ES-I3 (cell line): ENCODE measurements around the gene CRK.

Source experiments
- H3K36me3 ChIP-seq: 2 replicates; pipeline ENCODE4 v1.6.1; 2013; ENCODE audit warnings: mild to moderate bottlenecking, low read length, control low read depth, moderate library complexity; ENCODE audit not compliant: insufficient read depth
- H3K4me1 ChIP-seq: 2 replicates; pipeline ENCODE4 v1.6.1; 2013; ENCODE audit warnings: mild to moderate bottlenecking, control low read depth, low read length; ENCODE audit not compliant: insufficient read depth
- H3K9ac ChIP-seq: 2 replicates; pipeline ENCODE4 v1.6.1; 2013; ENCODE audit warnings: low read depth, mild to moderate bottlenecking, low read length, moderate library complexity
- H3K9me3 ChIP-seq: 2 replicates; pipeline ENCODE4 v1.6.1; 2013; ENCODE audit warnings: mild to moderate bottlenecking, low read length, moderate library complexity; ENCODE audit not compliant: control insufficient read depth, insufficient read depth

The CRK gene

DNA sequence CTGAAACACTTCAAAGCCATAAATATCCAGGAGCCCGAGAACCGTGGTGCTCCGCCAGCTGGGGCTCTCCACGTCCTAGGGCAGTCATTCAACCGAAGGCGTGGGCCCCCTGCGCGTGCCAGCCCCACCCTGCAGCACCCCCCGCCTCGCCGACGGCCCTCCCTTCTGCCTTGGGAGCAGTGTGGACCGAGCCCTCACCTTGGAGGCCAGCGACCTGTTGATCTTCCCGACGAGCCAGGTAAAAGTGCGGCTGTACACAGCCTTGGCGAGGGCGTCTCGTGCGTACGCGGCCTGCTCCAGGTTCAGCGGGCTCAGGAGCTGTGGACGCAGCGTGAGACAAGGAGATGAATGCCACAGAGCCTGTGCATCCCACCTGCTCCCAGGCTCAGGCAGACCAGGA, 22.4 kb upstream of the CRK start:
- Histone ChIP-seq H3K36me3 (peaks cover 12% of the 10 kb centered on the region), H3K4me1 (no peaks in the 10 kb centered on the region; the same call in 1 of the 2 replicates), H3K9me3 (no peaks in the 10 kb centered on the region), H3K9ac (no peak overlapping the region)

DNA sequence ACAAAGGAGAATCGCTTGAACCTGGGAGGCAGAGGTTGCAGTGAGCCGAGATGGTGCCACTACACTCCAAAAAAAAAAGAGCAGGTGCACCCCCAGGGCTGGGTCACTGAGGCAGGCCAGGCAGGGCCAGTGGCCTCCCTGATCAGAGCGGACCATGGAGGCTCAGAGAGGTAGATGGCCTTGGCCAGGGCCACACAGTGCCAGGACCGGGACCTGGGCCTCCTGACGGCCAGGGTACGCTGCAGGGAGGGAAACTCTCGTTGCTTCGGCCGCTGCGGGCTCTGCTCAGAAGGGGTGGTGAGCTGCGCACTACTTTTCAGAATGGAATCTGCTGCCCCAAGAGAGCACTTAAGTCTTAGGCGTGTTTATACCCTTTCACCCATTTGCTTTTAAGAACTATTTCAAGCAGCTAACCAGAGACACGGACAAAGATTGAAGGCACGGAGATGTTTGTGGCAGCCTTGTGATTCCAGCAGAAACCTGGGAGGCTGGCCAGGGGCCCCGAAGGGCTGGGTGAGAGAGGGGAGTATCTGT, 19.4 kb upstream of the CRK start:
- H3K9me3 ChIP-seq: no peaks in the 10 kb centered on the region
- no peaks in the 10 kb centered on the region for H3K4me1 ChIP-seq
- H3K9ac ChIP-seq: no peak overlapping the region
- H3K36me3 ChIP-seq: peaks cover 9% of the 10 kb centered on the region

DNA sequence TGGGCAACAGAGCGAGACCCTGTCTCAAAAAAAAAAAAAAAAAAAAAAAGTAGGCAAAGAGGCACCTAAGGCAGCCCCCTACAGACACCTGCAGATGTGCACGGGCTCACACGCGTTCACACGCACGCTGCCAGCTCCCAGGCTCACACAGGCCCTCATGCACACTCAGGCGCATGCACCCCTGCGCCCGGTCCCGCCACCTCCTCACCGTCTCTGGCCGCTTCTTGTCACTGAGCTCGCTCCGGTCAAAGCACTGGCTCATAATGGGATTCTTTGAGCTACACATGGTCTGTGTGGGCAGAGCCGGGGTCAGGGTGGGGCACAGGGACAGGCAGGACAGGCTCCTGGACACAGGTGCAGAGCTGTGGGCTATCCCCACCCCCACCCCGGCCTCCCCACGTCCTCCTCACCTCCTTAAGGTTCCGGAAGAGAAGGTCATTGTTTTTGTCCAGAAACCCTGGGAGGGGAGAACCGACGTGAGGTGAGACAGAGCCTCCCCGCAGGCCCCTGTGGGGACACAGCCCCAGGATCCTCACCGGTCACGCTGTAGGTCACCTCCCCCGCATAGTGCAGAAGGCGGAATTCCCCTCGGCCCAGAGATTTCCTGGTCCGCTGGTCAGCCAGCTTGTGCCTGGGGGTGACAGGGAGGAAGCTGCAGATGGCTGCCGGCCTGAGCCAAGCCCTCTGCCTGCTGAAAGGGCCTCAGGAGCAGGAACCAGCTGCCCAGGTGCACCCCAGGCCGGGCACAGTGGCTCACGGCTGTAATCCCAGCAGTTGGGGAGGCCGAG, 18.6 kb upstream of the CRK start:
- H3K4me1 ChIP-seq: no peaks in the 10 kb centered on the region
- no peaks in the 10 kb centered on the region for H3K9me3 ChIP-seq
- H3K36me3 ChIP-seq: peaks cover 9% of the 10 kb centered on the region
- no peak overlapping the region for H3K9ac ChIP-seq

DNA sequence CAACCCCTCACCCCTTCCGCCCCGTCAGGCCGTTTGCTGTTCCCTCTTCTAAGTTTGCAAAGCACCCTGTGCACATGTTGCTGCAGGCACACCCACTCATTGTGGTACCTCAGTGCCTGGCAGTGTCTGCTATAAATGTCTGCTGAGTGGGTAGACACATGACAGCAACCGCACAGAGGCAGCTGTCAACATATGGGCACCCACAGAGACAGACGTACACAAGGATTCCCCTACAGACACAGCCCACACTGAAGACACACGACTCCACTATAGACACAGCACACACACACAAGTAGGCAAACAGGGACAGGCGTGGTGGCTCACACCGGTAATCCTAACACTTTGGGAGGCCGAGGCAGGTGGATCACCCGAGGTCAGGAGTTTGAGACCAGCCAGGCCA, 17.8 kb upstream of the CRK start:
- peaks cover 14% of the 10 kb centered on the region for H3K36me3 ChIP-seq
- H3K4me1 ChIP-seq: no peaks in the 10 kb centered on the region
- H3K9ac ChIP-seq: no peak overlapping the region
- no peaks in the 10 kb centered on the region for H3K9me3 ChIP-seq

DNA sequence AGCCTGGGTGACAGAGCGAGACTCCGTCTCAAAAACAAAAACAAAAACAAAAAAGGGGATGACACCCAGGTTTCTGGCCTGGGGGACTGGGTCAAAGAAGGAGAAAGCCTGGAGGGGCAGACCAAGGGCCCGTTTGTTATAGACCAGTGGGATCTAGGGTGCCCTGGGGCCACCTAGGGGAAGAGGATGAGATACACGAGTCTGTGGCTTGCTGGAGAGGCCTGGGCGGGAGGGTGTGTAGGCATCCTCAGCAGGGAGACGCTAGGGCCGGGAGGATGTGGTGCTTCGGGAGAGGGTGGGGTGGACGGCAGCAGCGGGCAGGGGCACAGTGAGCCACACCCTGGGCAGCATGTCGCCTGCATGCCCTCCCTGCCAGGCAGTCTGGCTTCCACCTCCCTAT, 17.1 kb upstream of the CRK start:
- Histone ChIP-seq H3K9me3 (no peaks in the 10 kb centered on the region), H3K9ac (no peak overlapping the region), H3K4me1 (no peaks in the 10 kb centered on the region)

DNA sequence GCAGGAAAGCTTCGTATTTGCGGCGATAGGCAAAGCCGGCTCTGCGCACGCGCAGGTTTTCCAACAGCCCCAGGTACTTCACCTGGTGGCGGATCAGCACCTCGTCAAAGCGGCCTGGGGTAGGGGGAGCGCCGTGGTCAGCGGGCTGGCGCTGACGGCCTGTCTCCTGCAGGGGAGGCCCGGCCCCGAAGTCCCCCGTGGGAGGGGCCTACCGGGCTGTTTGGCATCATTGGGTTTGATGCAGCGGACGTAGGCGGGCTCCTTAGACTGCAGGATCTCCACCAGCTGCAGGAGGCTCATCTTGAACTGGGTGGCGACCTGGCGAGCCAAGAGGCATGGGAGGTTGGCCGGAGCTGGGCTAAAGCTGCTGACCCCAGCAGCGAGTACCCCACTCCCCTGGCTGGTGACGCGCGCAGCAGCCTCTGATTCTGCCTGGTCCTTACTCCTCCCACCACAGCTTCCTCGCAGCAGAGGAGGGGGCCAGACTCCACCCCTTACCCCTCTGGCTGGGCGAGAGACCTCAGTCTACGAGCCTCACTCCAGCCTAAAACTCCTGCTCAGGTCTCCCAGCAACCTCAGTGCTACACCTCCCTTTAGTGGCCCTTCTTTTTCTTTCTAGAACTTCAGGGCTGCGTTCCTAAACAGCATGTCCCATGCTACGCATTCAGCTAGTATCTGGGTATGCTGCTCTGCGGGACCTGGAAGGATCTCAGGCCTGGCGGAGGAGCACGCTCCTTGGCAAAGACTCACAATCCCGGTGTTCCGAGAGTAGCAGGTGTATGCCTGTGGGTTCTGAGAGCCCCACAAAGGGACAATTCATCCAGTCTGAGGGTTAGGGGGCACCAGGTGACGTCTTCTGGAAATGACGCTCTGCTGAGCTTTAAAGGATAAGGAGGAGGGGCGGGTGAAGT, 16.1 kb upstream of the CRK start:
- Histone ChIP-seq H3K36me3 (peaks cover 14% of the 10 kb centered on the region), H3K4me1 (no peaks in the 10 kb centered on the region), H3K9me3 (no peaks in the 10 kb centered on the region), H3K9ac (no peak overlapping the region)

More for the DNA sequence above, 17.1 kb upstream of the CRK start:
- peaks cover 14% of the 10 kb centered on the region for H3K36me3 ChIP-seq

DNA sequence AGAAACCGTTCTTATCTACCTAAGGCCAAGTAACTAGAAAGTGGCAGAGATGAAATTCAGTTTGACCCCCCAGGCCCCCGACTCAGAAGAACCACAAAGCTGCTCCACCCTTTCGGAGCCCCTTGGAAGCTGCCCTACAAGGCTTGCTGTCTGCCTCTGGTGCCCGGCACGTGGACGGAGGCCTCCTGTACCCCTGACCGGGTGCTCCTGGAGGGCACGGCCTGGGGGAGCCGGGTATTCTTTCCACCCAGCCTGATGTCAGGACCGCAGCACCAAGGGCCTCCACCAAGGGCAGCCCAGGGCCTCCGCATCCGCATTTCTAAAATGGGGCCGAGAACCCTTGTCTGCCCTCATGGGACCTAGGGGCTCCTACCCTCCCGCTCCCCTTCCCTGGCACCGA, 15.5 kb upstream of the CRK start:
- Histone ChIP-seq H3K36me3 (peaks cover 14% of the 10 kb centered on the region), H3K9ac (no peak overlapping the region), H3K9me3 (no peaks in the 10 kb centered on the region), H3K4me1 (no peaks in the 10 kb centered on the region)

DNA sequence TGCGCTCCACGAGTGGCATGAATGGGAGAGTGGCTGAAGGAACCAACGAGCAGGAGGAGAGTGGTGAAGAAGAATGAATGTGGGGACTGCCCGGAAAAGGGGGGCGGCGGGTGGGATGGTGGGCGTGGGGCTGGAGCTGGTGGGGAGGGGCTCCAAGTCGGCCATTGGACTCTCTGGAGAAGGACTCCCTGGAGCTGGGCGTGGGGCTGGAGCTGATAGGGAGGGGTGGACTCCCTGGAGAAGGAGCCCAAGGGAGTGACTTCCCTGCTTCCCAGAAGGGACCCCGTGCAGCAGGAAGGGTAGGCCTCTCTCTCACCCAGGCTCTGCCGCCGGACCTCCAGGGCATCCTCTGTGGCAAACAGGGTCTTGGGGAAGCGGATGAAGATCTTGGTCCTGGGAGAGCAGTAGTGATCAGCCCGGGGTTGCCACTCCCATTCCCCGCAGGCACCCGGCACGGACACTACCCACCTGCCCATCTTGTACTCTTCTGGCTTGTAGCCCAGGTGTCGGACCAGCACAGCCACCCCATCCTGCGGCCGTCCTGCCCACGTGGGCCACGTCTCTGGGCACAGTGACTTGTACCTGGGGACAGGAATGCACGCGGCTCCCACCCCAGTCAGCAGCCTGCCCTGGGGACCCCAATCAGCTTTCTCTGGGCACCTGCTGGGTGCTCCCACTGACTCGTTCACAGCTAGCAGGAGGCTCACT, 14.9 kb upstream of the CRK start:
- Histone ChIP-seq H3K4me1 (no peaks in the 10 kb centered on the region), H3K36me3 (peaks cover 13% of the 10 kb centered on the region), H3K9ac (no peak overlapping the region), H3K9me3 (no peaks in the 10 kb centered on the region)

DNA sequence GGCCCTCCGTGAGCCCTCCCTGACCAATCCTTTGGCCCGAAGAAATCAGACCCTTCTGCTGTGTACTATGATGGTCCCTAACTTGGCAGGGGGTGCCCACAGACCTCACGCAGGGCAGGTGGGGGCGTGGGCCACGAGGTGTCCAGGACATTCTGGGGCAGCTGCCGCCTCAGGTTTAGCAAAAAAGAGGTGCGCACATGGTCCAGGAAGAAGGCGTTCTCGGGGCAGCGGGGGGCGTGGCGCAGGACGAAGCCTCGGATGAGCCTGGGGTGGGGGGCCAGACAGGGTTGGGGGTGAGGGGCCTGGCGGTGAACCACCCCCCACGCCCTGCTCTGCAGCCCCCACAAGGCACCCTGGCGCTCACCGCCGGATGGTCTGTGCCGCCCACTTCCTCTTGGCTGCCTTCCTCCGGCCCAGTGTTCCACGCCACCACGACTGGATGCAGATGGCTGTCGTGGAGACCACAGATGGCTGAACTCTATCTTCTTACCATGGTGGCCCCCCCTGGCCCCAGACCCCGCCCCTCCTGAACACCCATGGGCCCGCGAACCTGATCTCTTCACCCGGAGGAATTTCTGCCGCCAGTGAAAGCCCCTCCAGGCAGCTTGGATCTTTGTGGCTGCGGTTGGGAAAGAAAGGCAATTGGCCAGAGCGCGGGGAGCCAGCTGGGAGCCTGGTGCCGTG, 14.2 kb upstream of the CRK start:
- no peaks in the 10 kb centered on the region for H3K4me1 ChIP-seq
- no peak overlapping the region for H3K9ac ChIP-seq
- no peaks in the 10 kb centered on the region for H3K9me3 ChIP-seq
- peaks cover 9% of the 10 kb centered on the region; the same call in 1 of the 2 replicates for H3K36me3 ChIP-seq

DNA sequence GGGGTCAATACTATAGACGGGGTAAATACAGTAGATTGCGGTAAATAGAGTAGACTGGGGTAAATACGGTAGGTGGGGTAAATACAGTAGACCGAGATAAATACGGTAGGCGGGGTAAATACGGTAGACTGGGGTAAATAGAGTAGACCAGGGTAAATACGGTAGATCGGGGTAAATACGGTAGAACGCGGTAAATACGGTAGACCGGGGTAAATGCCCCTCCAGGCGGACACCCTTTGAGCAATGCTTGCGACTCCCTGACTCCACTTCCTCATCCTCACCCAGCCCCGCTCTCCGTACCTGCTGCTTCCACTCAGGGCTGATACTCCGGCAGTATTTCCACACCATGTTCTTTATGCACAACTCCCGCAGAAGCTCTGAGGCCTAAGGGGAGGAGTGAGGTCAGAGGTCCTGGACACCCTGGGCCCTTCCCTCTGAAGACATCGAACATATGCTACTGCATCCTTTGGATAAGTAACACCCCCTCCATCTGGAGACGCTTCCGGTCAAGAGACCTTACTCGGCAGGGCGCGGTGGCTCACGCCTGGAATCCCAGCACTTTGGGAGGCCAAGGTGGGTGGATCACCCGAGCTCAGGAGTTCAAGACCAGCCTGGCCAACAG, 13.3 kb upstream of the CRK start:
- no peaks in the 10 kb centered on the region for H3K9me3 ChIP-seq
- H3K36me3 ChIP-seq: peaks cover 9% of the 10 kb centered on the region; the same call in 1 of the 2 replicates
- H3K9ac ChIP-seq: no peak overlapping the region

DNA sequence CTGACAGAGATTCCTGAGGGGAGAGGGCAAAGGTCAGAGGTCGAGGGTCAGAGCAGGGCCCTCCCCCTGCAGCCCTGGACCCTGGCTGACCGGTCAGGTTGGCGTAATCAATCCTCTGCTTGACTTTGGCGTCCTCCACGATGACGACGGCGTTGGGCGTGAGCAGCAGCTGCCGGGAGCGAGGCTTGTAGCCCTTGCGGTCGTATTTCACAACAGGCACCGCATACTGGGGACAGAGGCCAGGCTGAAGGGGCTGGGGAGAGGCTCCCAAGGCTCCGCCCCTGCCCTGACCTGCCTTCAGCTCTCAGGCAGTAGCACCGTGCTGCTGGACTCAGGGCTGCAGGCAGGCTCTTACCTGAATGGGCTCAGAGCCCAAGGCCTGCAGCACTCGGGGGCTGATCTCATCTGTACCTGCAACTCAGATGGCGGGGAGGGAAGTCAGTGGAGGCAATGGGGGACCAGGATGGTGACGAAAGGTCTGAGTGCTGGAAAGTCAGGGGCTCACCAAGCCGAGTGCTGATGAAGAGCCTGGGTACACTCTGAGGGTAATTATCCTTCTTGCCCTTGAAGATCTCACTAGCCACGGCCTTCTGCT, 12.0 kb upstream of the CRK start:
- H3K36me3 ChIP-seq: peaks cover 9% of the 10 kb centered on the region; the same call in 1 of the 2 replicates
- H3K9ac ChIP-seq: no peak overlapping the region
- no peaks in the 10 kb centered on the region for H3K9me3 ChIP-seq
- no peaks in the 10 kb centered on the region for H3K4me1 ChIP-seq

More for the DNA sequence above, 13.3 kb upstream of the CRK start:
- H3K4me1 ChIP-seq: no peaks in the 10 kb centered on the region

DNA sequence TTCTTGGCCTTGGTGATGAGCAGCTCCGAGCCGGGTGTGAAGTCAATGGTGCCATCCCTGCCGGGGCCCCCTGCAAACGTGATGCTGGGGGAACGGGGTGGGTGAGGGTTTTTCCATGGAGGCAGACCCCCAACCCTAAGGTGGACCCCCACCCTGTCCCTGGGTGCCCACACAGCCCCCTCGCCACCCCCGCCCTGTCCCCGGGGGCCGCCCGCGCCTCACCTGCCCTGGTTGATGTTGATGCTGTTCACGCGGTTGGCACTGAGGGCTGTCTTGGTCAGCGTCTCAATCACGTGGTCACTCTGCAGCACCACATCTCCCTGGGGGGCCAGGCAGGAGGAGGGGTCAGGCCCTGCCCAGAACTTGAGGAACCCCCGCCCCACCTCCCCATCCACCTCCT, 11.2 kb upstream of the CRK start:
- Histone ChIP-seq H3K9ac (no peak overlapping the region), H3K4me1 (no peaks in the 10 kb centered on the region), H3K36me3 (peaks cover 10% of the 10 kb centered on the region; the same call in 1 of the 2 replicates), H3K9me3 (no peaks in the 10 kb centered on the region)

DNA sequence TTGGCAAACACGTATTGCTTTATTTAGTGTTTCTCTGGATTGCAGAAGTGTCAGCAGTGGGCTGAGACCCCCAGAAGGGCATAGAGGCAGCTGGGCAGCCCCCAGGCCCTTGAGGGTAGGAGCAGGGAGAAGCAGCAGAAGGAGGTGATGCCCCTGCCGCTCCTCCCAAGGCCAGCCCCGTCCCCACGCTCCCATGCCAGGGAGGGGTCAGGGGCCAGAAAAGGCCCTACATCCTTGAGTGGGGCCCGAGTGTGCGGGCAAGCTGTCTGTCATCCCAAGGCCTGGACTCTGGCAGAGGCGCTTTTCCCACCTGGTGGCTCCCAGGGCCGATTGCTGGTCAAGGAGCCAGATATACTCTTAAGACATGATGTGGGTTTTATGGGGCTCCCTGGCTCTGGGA, 8.2 kb upstream of the CRK start:
- Histone ChIP-seq H3K9ac (no peak overlapping the region), H3K9me3 (no peaks in the 10 kb centered on the region), H3K36me3 (peaks cover 5% of the 10 kb centered on the region; the same call in 1 of the 2 replicates), H3K4me1 (no peaks in the 10 kb centered on the region)
